HT1080 (cell line): Measurements from ENCODE around the gene TRMU. TPM values are rescaled to one million over a fixed set of nuclear protein-coding genes. Genes with fewer than 3 reads are reported as not detected.
"Not testable (repeated sequence)": the region's sequence is repeated elsewhere in the genome, so short reads cannot be mapped to it uniquely, and the experiment has no call there.

Source experiments
- DNase-seq: peaks from one replicate; pipeline ENCODE4 v3.0.0-alpha.2; 2015; ENCODE audit warnings: low read depth
- total RNA-seq: library from RNA; depleted of rRNA; stranded (reverse); fragments of >200 nt; shearing (Covaris generic); gene quantifications from 2 replicates; pipeline ENCODE4 v1.2.3, GENCODE V29; 2014

TRMU gene
- total RNA-seq, 1 experiment from 2014 or later: 68.0 TPM

DNA sequence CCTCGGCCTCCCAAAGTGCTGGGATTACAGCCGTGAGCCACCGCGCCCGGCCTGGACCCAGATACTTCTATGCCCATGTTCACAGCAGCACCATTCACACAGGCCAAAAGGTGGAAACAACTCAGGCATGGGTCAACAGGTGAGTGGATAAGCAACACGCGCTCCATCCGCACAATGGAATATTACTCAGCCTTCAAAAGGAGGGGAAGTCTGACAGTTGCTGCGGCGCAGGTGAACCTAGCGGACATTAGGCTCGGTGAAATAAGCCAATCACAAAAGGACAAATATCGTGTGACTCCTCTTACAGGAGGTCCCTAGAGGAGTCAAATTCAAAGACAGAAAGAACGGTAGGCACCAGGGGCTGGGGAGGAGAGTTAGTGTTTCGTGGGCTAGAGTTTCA lies 47.0 kb downstream of the TRMU start:
- no peak for DNase-seq

DNA sequence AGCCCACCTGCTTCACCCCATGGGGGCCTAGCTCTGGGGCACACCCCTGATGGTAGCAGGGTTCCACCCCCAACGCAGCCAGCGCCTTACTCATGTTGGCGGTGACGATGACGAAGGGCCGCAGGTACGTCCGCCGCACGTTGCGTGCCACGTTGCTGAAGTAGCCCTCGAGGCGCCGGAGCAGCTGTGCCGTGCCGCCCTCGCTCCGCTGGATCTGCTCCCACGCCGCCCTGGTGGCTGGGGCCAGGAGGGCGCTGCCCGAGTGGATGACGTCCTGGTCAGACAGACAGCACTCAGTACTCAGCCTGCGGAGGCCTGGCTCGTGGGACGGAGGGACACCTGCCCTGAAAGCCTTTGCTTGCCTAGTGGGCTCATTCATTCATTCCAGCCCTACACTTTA lies 50.8 kb downstream of the TRMU start:
- no peak for DNase-seq

DNA sequence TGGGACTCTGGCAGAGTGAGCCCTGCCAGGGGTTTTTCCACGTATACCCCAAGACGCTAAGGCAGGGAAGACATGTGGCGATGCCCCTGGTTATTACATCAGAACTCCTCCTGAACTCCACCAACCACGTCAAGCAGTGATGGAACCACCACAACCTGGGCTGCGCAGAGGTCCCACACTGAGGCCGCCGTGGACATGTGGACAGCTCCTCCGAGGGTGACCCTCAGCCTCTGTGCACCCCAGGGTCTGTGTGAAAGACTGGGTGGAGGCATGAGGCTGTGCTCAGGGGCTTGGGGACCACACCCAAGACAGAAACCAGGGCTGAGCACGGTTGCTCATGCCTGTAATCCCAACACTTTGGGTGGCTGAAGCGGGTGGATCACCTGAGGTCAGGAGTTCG lies 52.2 kb downstream of the TRMU start:
- DNase-seq: no peak

DNA sequence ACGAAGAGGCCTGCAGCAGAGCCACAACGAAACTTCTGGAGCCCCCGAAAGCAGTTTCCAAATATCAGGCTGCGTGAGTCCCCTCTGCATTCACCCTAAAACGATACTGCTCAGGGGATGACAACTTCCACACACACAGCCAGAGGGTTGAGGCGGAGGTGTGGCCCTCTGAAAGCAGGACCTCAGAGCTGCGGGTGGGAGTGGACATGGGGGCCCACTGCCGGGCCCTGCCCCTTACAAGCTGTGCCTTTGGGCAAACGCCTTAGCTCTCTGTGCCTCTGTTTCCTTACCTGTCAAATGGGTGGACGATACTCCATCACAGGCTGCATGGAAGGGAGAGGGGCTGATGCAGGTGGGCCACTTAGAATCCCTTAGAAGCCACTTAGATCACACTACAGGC lies 53.1 kb downstream of the TRMU start:
- no peak for DNase-seq

DNA sequence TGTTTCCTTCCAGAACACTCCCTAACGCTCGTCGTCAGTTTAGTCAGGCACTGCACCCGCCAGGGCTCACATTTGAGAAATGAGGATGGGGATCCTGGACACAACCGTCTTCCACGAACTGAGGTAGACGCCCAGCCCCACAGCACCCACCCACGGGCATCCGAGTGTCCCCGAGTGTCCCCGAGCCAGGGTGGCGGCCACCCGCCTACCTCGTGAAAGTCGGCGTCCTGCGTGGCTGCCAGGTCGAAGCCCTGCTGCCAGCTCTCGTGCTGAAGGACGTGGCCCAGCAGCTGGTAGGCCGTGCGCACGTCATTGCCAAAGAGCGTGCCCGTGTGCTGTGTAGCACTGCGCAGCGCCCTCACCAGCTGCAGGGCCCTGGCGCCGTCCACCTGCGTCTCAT lies 53.6 kb downstream of the TRMU start:
- no peak for DNase-seq

DNA sequence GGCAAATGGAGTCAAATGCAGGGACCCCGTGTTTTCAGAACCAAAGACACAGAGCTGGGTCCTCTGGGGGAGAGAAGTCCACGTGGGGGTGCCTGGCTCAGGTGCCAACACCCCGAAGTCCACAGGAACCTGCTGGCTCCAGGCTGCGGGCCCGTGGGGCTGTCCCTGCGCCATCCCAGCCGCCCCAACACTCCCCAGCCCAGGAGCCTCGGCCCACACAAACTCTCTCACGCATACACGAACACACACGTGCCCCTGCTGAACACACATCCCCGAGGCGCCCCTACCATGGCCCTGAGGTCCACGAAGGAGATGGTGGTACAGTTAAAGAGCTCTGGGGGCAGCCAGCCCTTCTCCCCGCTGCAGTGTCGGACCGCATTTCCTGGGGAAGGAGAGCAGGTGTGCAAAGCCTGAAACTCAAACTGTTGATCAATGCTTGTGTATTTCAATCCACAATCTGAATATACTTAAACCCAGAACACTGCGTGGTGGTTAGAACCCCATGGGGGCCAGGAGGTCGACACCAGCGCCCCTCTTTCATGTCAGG lies 54.7 kb downstream of the TRMU start:
- no peak for DNase-seq

DNA sequence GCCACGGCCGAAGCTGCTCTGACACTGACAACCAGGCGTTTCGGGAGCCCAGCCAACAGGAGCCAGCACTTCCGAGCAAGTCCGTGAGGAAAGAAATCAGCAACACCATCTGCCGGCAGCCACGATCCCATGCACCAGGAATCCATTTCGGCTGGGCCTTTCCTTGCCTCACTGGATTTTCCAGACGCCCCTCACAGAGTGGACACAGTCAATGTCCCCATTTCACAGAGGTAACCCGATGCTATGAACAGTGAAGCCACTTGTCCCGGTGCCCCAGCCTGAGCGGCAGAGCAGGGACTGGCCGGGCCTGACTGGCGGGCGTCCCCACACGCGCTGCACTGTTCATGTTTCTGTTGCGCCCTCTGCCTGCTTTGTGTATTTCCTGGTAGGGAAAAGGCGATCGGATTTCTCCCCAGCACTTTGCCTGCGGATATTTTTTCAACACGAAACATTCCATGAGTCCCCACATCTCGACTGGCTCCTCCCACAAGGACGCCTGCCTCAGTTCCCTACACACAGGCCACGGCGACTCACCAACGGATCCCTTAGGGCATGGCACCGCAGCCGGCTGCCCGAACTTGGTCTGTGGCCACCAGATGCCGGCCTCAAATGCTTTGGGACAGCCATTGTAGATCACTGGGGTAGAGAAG lies 55.3 kb downstream of the TRMU start:
- no peak for DNase-seq

DNA sequence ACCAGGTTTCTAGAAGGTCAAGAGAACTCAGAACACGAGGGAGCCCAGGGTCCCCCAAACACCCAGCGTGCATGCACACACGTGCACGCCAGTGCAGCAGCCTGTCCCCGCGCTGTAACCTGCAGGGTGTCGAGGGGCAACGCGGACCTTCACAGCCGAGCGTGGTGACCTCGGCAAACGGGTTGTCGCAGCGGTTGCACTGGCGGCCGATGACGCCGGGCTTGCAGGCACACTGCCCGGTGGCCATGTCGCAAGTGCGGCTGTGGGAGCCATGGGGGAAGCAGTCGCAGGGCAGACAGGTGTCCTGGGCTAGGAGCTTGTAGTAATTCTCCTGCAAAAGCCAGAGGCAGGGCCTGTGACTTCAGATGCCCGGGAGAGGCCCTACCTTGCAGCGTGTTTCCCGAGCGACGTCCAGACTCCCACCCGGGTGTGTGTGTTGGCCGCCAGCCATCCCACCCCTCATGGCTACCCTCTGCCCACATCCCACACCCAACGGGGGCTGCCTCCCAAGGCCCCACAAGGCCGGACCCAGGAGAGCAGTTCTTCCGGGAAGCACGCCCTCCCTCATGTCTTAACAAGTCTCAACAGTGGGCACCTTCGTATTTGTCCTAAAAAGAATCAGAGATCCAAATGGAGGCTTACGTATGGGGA lies 56.1 kb downstream of the TRMU start:
- DNase-seq: no peak

DNA sequence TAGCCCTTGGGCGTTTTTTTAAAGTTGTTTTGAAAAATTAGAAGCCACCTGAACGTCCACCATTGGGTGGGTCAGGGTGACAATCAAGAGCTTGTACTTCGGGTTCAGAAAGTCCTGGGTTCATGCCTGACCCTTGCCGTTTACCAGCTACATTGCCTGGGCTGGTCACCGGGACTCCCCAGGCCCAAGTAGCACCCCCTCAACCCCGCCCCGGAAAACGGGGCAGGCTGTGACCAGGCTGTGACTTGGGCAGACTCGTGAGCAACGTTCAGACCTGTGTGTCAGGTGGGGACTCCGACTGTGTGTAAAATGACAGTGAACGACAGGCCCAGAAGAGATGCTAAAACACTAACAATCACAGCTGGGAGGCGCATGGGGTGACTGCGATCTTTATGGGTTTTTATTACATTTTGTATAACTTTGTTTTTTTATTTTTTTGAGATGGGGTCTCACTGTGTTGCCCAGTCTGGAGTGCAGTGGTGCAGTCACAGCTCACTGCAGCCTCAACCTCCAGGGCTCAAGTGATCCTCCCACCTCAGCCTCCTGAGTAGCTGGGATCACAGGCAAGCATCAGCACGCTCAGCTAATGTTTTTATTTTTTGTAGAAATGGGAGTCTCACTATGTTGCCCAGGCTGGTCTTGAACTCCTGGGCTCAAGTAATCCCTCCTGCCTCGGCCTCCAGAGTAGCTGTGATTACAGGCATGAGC lies 56.8 kb downstream of the TRMU start:
- no peak for DNase-seq

DNA sequence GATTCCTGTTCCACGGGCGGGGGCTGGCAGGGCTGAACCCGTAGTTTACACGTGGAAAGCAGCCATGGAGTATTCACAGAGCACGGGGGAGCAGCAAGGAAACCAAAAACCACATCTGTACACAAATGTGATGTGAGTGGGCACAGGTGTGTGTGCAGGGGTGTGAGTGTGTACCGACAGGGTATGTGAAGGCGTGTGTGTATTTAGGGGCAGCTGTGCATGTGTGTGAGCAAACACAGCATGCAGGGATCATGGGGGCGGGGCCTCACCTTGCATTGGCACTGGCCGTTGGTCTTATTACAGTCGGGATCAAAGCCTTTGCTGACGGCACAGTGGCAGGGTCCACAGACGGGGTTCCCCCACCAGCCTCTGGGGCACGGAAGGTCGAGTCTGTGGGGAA lies 58.4 kb downstream of the TRMU start:
- no peak for DNase-seq

DNA sequence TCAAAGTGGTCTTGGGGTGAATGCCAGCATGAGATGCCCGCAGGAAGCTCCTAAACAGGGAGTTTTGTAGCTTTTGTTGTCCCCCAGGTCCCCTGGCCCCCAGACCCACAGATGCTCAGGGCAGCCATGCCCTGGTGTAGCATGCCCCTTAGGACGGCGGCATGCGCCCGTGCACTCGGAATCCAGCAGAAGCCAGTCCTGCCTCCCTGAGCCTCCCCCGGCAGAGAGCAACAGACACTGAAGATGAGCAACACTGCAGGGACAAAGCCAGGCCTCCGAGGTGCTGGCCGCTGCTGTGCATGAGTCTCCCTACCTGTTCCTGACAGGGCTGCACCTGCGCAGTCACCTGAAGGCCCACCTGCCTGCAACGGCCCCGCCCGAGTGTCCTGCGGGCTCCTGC lies 59.1 kb downstream of the TRMU start:
- no peak for DNase-seq

DNA sequence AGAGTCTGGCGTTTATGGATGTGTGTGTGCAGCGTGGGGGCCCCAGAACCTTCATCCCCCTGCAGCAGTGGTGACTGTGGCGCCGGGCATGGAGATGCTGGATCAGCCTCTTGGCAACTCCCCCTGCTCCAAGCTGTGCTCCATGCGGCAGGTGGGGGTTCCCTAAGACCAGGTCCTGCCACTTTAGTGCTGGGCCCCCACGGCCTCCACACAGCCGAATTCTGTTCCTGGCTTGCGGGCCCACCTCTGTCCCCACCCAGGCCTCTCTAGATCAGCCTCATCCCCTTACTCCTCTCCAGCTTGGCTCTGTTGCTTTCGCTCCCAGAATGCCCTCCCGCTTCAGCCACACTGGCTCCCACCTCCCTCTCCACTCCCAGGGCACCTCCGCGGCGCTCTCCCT lies 59.6 kb downstream of the TRMU start:
- no peak for DNase-seq

DNA sequence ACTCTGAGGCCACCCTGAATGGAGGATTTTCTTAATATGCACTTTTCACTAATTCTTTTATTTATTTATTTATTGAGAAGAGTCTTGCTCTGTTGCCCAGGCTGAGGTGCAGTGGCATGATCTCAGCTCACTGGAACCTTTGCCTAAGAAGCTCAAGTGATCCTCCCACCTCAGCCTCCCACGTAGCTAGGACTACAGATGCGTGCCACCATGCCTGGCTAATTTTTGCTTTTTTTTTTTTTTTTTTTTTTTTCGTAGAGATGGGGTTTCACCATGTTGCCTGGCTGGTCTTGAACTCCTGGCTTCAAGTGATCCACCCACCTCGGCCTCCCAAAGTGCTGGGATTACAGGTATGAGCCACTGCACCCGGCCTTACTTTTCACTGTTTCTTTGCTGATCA lies 61.5 kb downstream of the TRMU start:
- not testable (repeated sequence) for DNase-seq

DNA sequence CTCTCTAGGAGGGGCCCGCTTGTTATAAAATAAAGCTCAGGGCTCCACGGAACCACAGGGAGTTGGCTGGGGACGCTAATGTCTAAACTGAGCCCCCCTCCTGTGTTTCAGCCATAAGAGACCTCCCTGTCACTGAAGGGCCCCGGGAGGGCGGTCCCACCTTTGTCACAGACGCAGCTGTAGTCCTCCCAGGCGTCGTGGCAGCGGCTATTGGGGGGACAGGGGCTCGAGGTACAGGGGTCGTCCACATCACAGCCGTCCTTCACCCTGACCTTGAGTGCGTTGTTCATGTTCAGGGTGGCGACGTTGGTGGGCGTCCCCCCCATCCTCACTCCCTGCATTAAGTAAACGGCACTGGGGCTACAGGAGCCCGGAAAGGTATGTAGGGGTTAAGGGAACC lies 62.0 kb downstream of the TRMU start:
- no peak for DNase-seq

DNA sequence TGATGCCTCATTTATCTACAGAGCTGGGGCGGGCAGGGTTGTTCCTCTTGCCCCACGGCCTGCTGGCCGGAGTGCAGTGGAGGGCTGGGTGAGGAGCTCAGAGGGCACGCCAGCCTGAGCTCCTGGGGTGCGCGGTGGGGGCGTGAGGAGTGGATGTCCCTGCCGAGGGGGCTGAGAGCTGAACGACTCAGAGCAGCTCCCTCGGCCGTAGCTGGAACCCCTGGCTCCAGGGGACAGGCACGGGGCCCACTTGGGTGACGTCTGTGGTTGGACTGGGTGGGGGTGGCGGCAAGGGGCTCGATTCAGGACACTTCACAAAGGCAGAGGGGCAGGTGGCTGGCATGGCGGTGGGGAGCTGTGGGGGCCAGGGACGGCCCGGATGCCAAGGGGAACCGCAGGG lies 62.4 kb downstream of the TRMU start:
- no peak for DNase-seq

DNA sequence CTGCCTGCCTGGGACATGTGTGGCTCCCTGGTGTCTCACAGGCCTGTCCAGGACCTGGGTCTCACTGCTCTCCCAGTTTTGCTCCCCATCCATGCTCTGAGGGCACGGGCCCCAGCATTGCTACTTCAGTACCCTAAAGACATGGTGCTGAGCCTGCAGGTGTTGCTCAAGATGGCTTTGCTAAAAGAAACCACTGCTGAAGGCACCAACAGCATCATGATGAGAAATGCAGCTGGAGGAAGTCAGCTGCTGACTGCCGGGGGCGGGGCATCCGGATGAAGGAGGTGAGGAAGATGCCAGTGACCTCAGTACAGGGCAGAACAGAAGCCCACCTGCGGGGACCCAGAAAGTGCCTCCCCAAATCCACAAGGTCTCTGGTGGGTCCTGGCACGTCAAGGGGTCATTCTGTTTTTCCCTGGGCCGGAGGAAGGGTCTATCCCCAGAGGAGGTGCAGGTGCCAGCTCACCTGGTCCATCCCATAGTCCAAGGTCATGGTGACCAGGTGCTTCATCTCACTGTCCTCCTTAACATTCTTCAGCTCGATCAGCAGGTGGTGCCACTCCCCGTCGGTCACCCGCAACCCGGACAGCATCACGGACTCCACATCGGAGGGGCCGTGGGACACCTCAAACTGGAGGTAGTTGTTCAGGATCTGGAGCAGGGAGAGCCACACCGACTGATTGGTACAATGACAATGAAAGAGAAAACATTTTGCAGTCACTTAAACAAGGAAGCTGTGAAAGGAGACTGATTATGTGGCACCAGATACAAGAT lies 63.9 kb downstream of the TRMU start:
- no peak for DNase-seq

DNA sequence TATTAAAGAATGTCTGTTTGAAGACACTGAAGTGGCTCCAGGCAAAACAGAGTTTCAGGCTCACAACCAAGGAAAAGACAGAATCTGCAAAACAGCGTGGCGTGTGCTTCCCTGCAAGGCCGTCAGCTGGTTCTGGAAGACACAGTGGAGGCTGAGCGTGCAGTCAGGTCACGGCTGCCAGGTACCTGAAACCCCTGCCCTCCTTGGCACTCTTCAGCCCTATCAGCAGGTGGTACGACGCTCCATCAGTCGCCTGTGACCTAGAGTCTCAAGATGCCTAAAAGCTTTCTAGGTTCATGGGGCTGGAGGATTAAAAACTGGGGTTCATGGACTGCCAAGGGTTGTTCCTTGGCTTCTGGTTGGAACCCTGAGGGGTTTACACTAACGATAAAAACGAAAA lies 65.9 kb downstream of the TRMU start:
- DNase-seq: no peak

DNA sequence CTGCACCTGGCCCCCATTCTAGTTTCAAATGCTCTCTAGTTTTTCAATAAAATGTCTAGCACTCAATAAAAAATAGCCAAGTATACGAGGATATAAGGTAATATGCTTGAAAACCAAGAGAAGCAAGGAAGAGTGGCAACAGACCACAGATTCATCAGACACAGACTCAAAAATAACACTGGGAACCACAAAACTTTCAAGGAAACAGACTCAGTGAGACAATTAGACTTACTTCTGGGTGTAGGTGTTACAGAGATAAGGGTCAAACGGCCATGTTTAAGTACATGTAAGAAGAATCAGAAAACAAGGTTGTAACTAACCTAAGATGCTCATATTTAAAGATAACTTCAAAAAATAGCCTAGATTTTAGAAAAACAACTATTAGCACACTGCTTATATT lies 67.0 kb downstream of the TRMU start:
- DNase-seq: no peak

DNA sequence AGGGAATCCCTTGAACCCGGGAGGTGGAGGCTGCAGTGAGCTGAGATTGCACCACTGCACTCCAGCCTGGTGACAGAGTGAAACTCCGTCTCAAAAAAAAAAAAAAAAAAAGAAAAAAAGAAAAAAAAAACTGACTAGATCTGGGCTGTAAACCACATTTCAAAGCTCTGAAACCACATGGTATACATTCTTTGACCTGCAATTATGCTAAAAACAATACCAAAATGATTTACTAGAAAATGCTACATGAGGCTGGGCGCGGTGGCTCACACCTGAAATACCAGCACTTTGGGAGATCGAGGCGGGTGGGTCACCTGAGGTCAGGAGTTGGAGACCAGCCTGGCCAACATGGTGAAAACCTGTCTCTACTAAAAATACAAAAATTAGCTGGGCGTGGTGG lies 68.4 kb downstream of the TRMU start:
- DNase-seq: not testable (repeated sequence)

DNA sequence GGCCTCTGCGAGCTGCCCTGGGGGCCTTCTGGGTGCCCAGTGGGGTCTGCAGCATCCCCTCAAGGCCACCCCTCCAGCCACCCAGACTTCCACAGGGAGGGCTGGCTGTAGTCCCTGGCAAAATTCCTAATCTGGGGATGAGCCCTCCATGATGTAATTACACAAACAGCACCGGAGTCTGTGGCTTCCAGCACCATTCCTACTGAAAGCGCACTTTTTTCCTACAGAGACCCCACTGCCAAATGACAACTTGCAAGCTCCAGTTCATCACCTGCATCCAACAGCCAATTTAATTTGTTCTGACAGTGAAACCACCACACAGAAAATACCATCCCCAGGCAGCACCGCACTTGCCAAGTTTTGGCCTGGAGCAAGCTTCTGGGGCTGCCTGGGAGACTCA lies 70.4 kb downstream of the TRMU start:
- DNase-seq: no peak

DNA sequence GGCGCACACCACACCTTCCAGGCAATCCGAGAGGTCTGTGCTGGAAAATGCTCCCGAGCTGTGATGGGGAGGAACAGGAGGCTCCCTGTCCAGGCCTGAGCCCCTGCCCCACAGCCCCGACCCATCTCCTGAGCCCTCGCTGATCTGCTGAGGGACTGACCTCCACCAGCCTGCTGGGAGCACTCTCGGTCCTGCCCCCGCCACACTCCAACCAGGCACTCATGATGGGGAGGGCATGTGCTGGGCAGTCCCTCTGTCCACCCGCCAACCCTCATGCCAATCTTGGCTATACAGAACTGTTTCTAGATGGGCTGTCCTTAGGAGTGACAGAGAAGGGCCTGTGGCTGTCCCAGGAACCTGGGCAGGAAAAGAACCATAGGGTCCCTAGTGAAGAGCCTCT lies 70.8 kb downstream of the TRMU start:
- DNase-seq: no peak

DNA sequence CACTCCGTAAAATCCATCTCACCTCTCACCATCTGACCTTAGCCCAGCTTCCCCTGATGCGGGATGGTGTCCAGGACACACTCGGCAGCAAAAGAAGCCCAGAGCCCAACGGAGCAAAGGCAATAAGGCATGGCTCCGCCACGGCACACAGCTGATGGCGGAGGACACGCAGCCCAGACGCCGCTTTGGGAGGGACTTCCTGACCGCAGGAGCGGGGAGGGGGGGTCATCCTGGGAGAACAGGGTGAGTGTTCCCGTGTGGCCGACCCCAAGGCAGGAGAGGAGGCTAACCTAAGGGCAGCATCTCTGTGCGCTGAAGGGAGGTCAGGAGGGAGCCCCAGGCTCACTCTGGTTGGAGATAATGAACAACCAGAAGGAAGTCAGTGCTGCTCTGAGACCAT lies 71.3 kb downstream of the TRMU start:
- DNase-seq: no peak
